ENCODE measurements around the gene GET3. TPM values are rescaled to one million over a fixed set of nuclear protein-coding genes. Genes with fewer than 3 reads are reported as not detected.

The GET3 gene
- total and polyA plus RNA-seq, 2 of the 13 experiments (the other 11 are each of a cell fraction or from before 2014, with no cell fraction given) = 57.7 to 59.4 TPM

DNA sequence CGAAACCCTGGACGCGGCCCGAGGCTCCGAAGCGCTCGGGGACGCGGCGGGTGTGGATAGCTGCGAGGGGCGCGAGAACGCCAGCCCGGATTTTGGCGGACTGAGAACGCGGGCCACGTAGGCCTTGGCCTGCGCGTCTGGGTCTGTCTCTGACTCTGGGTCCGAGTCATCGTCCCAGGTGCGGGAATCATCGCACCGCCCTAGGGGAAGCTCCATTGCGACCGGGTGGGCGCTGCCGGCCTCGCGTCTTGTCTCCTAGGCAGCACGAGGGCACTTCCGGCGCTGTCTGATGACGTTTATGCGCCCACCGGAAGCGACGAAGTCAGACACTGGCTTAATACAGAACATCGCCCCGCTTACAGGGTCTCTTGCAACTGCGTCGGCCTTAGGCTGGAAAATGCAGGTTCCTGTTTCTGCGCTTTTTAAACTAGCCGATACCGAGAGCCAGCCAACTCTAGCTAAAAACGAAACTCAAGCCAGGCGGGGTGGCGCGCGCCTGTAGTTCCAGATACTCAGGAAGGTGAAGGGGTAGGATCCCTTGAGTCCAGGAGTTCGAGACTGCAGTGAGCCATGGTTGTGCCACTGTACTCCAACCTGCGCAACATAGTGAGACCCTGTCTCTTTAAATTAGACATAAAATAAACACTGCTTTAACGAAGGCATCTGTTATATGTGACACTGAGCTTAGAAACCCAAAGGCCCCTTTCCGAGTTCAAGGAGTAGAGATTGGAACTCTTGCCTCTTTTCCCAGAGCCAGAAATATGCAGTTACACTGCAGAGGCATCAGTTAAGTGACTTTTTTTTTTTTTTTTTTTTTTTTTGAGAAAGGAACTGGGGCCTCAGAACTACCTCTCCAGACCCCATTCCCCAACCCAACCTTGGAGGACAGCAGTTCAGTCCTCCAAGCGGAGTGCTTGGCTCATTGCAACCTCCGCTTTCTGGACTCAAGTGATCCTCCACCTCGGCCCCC is 40.6 kb upstream of the GET3 start, which contains the start of gene FBXW9 (continued):
- TF ChIP-seq, protein P1, sequence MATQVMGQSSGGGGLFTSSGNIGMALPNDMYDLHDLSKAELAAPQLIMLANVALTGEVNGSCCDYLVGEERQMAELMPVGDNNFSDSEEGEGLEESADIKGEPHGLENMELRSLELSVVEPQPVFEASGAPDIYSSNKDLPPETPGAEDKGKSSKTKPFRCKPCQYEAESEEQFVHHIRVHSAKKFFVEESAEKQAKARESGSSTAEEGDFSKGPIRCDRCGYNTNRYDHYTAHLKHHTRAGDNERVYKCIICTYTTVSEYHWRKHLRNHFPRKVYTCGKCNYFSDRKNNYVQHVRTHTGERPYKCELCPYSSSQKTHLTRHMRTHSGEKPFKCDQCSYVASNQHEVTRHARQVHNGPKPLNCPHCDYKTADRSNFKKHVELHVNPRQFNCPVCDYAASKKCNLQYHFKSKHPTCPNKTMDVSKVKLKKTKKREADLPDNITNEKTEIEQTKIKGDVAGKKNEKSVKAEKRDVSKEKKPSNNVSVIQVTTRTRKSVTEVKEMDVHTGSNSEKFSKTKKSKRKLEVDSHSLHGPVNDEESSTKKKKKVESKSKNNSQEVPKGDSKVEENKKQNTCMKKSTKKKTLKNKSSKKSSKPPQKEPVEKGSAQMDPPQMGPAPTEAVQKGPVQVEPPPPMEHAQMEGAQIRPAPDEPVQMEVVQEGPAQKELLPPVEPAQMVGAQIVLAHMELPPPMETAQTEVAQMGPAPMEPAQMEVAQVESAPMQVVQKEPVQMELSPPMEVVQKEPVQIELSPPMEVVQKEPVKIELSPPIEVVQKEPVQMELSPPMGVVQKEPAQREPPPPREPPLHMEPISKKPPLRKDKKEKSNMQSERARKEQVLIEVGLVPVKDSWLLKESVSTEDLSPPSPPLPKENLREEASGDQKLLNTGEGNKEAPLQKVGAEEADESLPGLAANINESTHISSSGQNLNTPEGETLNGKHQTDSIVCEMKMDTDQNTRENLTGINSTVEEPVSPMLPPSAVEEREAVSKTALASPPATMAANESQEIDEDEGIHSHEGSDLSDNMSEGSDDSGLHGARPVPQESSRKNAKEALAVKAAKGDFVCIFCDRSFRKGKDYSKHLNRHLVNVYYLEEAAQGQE (IDR thresholded peaks at IDR 0.05; ENCODE audit: borderline replicate concordance in 1 of 2, low read depth in 1 of 2, low read length in 2 of 2) = no peak
- TF ChIP-seq, protein P2, sequence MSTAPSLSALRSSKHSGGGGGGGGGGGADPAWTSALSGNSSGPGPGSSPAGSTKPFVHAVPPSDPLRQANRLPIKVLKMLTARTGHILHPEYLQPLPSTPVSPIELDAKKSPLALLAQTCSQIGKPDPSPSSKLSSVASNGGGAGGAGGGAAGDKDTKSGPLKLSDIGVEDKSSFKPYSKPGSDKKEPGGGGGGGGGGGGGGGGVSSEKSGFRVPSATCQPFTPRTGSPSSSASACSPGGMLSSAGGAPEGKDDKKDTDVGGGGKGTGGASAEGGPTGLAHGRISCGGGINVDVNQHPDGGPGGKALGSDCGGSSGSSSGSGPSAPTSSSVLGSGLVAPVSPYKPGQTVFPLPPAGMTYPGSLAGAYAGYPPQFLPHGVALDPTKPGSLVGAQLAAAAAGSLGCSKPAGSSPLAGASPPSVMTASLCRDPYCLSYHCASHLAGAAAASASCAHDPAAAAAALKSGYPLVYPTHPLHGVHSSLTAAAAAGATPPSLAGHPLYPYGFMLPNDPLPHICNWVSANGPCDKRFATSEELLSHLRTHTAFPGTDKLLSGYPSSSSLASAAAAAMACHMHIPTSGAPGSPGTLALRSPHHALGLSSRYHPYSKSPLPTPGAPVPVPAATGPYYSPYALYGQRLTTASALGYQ (CRISPR knock-in tag; IDR thresholded peaks at IDR 0.05) = no peak
- TF ChIP-seq, protein P3, sequence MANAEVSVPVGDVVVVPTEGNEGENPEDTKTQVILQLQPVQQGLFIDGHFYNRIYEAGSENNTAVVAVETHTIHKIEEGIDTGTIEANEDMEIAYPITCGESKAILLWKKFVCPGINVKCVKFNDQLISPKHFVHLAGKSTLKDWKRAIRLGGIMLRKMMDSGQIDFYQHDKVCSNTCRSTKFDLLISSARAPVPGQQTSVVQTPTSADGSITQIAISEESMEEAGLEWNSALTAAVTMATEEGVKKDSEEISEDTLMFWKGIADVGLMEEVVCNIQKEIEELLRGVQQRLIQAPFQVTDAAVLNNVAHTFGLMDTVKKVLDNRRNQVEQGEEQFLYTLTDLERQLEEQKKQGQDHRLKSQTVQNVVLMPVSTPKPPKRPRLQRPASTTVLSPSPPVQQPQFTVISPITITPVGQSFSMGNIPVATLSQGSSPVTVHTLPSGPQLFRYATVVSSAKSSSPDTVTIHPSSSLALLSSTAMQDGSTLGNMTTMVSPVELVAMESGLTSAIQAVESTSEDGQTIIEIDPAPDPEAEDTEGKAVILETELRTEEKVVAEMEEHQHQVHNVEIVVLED (CRISPR knock-in tag; IDR thresholded peaks at IDR 0.05; ENCODE audit: borderline replicate concordance) = peak; percentile 76; the same call in 1 of the 2 replicates
- TF ChIP-seq ZNF230 (CRISPR knock-in tag; IDR thresholded peaks at IDR 0.05) = peak; percentile 78; the same call in 1 of the 2 replicates
- TF ChIP-seq TARDBP (CRISPR knock-in tag; IDR thresholded peaks at IDR 0.05) = peak; percentile 81; the same call in 1 of the 2 replicates
- peak; percentile 50; the same call in 1 of the 2 replicates for TF ChIP-seq ZNF33B (CRISPR knock-in tag; IDR thresholded peaks at IDR 0.05)
- no peak for TF ChIP-seq ZNF326 (CRISPR knock-in tag; IDR thresholded peaks at IDR 0.05; ENCODE audit: borderline replicate concordance)
- no peak for TF ChIP-seq ATF7-NPFF (CRISPR knock-in tag; IDR thresholded peaks at IDR 0.05; ENCODE audit: low read depth)
- TF ChIP-seq NCOA1 (CRISPR knock-in tag; IDR thresholded peaks at IDR 0.05) = no peak
- peak; percentile 63; the same call in 1 of the 2 replicates for TF ChIP-seq ZSCAN31 (CRISPR knock-in tag; IDR thresholded peaks at IDR 0.05; ENCODE audit: low read depth)
- peak; percentile 43; the same call in 1 of the 2 replicates for TF ChIP-seq ZFP1 (CRISPR knock-in tag; IDR thresholded peaks at IDR 0.05)
- peak; percentile 94 for TF ChIP-seq ZNF501 (CRISPR knock-in tag; IDR thresholded peaks at IDR 0.05)
- TF ChIP-seq CEBPB (IDR thresholded peaks at IDR 0.05; ENCODE audit: borderline replicate concordance, low read depth, low read length) = no peak
- TF ChIP-seq SMARCE1 (IDR thresholded peaks at IDR 0.05; ENCODE audit: borderline replicate concordance) = no peak
- no peak for TF ChIP-seq ZNF263 (CRISPR knock-in tag; IDR thresholded peaks at IDR 0.05)
- TF ChIP-seq RARG (CRISPR knock-in tag; IDR thresholded peaks at IDR 0.05; ENCODE audit: low read depth) = no peak
- peak; percentile 73 for TF ChIP-seq MED1 (CRISPR knock-in tag; IDR thresholded peaks at IDR 0.05)
- peak; percentile 76 for TF ChIP-seq XRCC5 (optimal IDR thresholded peaks at IDR 0.05; ENCODE audit: low read length)
- TF ChIP-seq ASH2L (IDR thresholded peaks at IDR 0.05; ENCODE audit: insufficient read length, low read depth, low read length) = peak; percentile 39
- TF ChIP-seq FOXK2 (IDR thresholded peaks at IDR 0.05) = no peak
- no peak for TF ChIP-seq ZNF513 (CRISPR knock-in tag; conservative IDR thresholded peaks at IDR 0.05)

Measured in HepG2 (cell line).